ENCODE results near the gene PAOX. TPM values are rescaled to one million over a fixed set of nuclear protein-coding genes. Genes with fewer than 3 reads are reported as not detected.

Gene PAOX
- total RNA-seq, 1 donor from 2014 or later = 8.2 TPM

- no peak for TF ChIP-seq CTCF (conservative IDR thresholded peaks at IDR 0.05)
- no peaks in the 10 kb centered on the region for H3K36me3 Mint-ChIP-seq
- H3K27me3 Mint-ChIP-seq = peaks cover 21% of the 10 kb centered on the region
- no peak overlapping the region for H3K4me3 Mint-ChIP-seq
- no peak overlapping the region for H3K27ac Mint-ChIP-seq
- DNase-seq (ENCODE audit: extremely low spot score, unreplicated experiment) = no peak
- no peaks in the 10 kb centered on the region for H3K9me3 Mint-ChIP-seq
- H3K4me1 Mint-ChIP-seq (ENCODE audit: unreplicated experiment) = no peaks in the 10 kb centered on the region
Observed at GRCh38 chr10:133346413-133346812, 32.6 kb upstream of the PAOX start.

- H3K36me3 Mint-ChIP-seq = no peaks in the 10 kb centered on the region
- no peak overlapping the region for H3K27ac Mint-ChIP-seq
- no peak for TF ChIP-seq CTCF (conservative IDR thresholded peaks at IDR 0.05)
- H3K27me3 Mint-ChIP-seq = peaks cover 15% of the 10 kb centered on the region
- no peaks in the 10 kb centered on the region for H3K9me3 Mint-ChIP-seq
- no peak overlapping the region for H3K4me3 Mint-ChIP-seq
- DNase-seq (ENCODE audit: extremely low spot score, unreplicated experiment) = no peak
- H3K4me1 Mint-ChIP-seq (ENCODE audit: unreplicated experiment) = no peaks in the 10 kb centered on the region
Observed at GRCh38 chr10:133347710-133348517, 31.1 kb upstream of the PAOX start.

- Mint-ChIP-seq H3K27ac (no peak overlapping the region), H3K36me3 (no peaks in the 10 kb centered on the region), H3K9me3 (no peaks in the 10 kb centered on the region), H3K4me3 (no peak overlapping the region), H3K4me1 (ENCODE audit: unreplicated experiment) (no peaks in the 10 kb centered on the region), H3K27me3 (peaks cover 9% of the 10 kb centered on the region)
- no peak for TF ChIP-seq CTCF (conservative IDR thresholded peaks at IDR 0.05)
- DNase-seq (ENCODE audit: extremely low spot score, unreplicated experiment) = no peak
Observed at GRCh38 chr10:133349160-133349568, 29.9 kb upstream of the PAOX start.

- H3K36me3 Mint-ChIP-seq = no peaks in the 10 kb centered on the region
- no peaks in the 10 kb centered on the region for H3K9me3 Mint-ChIP-seq
- no peaks in the 10 kb centered on the region for H3K4me1 Mint-ChIP-seq (ENCODE audit: unreplicated experiment)
- no peak for TF ChIP-seq CTCF (conservative IDR thresholded peaks at IDR 0.05)
- DNase-seq (ENCODE audit: extremely low spot score, unreplicated experiment) = no peak
- no peak overlapping the region for H3K4me3 Mint-ChIP-seq
- peaks cover 9% of the 10 kb centered on the region for H3K27me3 Mint-ChIP-seq
- H3K27ac Mint-ChIP-seq = no peak overlapping the region
Observed at GRCh38 chr10:133349577-133350011, 29.5 kb upstream of the PAOX start.

GRCh38 chr10:133350283-133350949 is 28.6 kb upstream of the PAOX start:
- Mint-ChIP-seq H3K27ac (no peak overlapping the region), H3K9me3 (no peaks in the 10 kb centered on the region), H3K27me3 (peaks cover 9% of the 10 kb centered on the region), H3K4me3 (no peak overlapping the region), H3K36me3 (no peaks in the 10 kb centered on the region), H3K4me1 (ENCODE audit: unreplicated experiment) (no peaks in the 10 kb centered on the region)
- no peak for TF ChIP-seq CTCF (conservative IDR thresholded peaks at IDR 0.05)
- DNase-seq (ENCODE audit: extremely low spot score, unreplicated experiment) = no peak
